Activated CD4-positive, alpha-beta T cell treated with anti-CD3 and anti-CD28 coated beads for 4 hours (primary cell): Measurements from ENCODE around the gene GRIK3.
"Not testable (repeated sequence)": the region's sequence is repeated elsewhere in the genome, so short reads cannot be mapped to it uniquely, and the experiment has no call there.

Experiments
- DNase-seq, 2 donors: peaks; one replicate each; pipeline ENCODE4 v3.0.0-alpha.2; 2020

GRIK3 gene

DNA sequence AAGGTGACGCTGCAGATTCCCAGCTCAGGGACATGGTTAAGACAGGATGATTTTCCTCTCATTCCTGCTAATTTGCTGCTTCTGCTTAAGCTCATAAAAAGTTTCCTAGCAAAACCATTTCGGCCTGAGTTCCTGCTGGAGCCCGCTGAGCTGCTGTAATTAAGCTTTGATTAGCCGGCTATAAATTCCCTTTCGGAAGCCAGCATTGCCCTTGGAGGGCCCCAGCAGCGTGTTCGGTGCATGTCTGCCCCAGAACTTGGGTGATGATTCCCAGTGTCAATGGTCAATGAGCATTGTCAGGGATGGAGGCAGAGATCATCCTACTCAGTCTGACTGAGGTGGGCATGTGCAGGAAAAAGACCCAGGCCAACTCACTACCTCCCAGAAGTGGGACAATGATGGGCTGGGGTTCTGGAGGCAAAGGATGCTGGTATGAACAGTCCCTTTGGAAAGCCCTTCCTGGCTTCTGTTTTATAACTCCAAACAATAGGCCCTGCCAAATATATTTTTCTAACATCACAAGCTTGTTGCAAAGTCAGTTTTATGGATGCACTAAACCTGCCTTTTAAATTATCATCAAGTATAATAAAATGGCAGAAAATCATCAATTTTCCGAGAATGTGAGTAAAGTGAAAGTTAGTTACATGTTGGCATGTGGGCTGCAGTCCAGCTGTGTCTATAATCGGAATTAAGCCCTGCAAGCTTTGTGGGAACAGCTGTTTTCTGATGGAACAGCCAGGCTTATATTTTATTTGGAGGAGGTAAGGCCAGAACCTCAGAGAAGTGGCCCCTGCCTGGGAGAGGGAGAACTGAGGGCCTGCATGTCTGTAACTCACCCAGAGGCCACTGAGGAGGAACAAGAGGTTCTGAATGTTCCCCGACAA is 257.1 kb downstream of the GRIK3 start:
- DNase-seq = no peak

DNA sequence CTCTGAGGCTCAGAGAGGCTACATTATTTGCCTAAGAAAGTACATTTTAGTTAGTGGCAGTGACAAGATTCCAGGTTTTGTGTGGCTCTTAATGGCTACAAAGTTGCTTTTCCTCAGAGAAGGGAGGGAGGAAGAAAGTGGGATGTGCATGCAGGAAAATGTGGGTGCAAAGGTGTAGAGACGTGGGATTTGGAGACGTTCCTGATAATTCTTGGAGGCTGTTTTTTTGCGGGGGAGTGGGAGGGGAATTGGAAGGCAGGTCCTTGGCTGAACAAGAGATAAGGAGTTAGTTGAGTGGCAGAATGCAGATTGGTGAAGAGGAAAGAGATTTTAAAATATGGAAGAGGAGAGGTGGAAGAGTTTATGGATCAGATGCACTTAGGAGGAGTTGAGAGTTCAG is 258.1 kb downstream of the GRIK3 start:
- no peak for DNase-seq

DNA sequence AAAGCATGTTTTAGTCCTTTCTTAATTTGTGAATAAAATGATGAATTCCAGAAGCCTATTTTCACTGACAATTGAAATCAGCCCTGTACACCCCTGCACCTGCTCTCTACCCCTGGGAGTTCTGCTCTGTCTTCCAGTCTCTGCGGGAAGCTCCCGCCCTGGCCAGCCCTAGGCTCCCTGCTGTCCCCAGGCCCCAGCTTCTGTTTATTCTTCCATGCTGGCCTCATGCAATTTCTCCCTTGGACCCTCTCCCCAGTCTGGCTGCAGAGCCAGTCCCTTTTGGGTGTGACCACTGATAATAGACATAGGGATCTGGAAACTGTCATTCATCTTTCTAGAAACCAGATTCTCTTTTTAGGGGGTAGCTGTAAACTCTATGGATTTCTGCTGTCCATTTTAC is 258.6 kb downstream of the GRIK3 start:
- no peak for DNase-seq

DNA sequence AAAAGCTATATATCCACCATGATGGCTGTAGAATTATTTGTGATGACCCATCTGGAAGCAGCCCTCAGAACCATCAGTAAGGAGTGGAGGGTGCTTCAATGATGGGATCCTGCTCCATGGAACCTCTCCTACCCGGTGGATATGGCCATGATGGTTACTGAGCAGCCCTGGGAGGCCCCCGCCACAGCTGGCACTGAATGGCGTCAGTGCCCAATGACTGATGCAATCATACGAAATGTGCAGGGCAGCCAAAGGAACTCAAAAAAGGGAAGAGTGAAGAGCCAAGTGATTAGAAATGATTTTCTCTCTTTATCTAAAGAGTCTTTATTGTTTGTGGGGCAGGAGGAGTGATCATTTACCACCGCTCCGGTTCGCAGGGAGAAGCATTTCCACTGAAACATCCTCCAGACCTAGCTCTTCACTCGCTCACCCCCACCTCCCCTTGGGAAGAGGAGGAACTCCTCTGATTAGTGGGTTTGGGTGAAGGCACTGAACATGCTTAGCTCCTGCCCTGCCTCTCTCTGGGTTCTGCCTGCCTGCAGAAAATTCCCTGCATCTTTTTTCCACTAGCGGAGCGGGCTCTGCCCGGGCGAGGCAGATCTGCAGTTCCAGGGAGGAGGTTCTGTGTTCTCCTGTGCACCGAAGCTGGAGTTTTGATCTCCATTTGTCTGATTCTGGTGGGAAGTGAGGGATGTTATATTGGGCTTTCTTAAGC is 260.3 kb downstream of the GRIK3 start:
- no peak for DNase-seq

DNA sequence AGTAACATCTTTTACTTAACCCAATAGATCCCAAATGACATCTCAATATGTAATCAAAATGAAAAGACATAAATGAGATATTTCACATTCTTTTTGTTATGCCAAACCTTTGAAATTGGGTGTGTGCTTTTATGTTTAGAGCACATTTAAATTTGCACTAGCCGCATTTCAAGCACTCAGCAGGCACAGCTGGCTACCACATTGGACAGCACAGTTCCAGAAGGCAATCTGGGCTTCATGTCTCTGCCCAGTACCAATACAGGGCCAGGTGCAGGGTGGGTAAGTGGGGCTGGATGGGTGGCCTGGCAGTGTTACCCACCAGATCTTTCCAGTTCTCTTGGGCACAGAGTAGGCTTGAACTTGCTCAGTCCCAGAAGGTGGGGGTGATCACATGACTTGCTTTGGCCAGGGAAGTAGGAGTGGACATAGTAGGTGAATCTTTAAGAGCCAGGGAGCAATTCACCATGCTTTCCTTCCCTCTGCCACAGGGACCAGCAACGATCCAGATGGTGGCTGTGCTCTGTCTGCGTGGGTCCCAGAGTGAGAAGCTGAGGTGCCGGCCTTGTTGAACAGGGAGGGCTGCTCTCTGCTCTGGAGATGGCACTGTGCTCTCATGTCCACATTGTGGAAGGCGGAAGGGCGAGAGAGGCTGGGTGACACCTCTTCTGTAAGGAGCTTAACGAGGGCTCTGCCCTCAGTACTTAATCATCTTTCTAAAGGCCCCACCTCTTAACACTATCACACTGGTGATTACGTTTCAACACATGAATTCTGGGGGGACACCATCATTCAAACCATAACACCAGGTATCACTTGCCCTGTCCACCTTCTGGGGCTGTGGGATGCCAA is 261.4 kb downstream of the GRIK3 start:
- DNase-seq = no peak

DNA sequence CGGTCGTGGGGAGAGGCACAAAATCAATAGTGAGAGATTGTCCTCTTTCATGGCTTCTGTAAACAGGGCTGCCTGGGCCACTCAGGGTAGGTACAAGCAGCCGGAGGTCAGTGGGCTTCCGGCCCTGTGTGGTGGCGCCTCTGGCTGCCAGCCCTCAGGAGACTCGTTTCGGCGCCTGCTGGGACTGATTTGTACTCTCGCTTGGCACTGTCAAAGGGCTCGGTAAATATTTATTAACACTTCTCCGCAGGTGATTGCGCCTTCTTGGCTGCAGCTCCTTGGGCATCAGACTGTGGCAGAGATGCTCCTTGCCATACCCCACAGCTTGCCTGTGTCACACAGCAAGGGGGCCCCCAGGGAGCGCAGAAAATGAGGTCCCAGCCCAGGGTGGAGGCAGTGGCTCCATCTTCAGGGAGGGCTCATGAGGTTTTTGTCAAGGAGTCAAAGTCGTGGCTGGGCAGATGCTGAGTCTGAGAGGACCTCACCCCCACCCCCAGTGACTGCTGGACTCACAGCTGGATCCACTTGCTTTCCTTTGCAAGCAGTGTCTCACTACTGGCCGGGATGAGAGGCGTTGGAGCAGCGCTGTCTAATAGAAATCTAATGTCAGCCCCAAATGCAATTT is 262.5 kb downstream of the GRIK3 start:
- DNase-seq = no peak

DNA sequence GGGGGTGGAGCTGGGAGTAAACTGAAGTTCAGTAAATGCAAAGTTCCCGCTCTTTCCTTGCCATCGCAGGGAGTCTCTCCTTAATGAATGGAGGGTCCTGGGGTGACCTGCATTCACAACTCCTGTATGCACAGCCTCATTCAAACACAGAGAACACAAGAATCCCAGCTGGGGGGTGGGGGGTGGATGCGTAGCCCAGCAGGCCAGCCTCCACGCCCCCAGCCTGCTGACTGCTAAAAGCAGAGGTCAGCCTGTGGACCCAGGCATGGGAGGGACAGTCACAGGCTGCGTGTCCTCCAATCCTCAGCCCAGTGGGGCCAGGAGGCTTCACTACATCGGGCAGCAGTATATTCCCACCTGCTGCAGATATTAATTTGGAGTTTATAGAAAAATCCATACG is 263.1 kb downstream of the GRIK3 start:
- DNase-seq = no peak

DNA sequence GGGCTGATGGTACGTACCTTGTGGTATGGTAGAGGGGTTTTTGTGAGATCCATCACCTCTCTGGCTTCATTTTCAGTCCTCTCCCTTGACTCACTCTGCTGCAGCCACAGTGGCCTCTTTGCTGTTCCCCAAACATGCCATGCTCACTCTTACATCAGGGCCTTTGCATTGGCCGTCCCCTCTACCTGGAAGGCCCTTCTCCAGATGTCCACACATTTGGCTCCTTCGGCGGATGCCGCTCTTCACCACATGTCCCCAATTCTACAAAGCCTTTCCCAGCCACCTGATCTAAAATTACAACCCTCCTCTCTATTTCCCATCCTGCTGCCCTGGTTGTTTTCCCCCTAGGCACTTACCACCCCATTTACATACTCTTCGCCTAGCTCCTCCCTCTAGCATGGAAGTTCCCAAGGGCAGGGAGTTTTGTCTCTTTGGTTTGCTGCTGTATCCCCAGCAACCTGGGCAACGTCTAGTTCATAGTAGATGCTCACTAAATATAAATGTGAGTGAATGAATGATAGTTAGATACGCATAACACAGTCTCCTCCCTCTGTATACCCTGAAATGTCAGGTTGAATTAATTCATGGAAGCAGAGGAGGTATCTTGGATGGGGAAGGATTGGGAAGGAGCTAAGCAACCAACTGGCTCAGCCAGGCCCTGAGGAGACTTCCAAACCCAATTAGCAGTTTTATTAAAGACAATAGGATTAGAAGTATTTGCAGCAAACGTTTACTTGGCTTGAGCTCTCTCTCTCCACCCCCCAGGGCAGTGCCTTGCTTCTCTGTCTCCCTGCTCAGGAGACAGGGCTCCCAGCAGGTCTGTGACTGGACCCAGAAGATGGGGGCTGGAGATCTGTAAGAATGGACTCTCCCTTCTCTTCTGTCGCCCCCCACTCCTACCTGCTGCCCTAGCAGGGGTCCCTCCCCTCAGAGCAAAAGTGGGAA is 264.2 kb downstream of the GRIK3 start:
- DNase-seq = no peak

DNA sequence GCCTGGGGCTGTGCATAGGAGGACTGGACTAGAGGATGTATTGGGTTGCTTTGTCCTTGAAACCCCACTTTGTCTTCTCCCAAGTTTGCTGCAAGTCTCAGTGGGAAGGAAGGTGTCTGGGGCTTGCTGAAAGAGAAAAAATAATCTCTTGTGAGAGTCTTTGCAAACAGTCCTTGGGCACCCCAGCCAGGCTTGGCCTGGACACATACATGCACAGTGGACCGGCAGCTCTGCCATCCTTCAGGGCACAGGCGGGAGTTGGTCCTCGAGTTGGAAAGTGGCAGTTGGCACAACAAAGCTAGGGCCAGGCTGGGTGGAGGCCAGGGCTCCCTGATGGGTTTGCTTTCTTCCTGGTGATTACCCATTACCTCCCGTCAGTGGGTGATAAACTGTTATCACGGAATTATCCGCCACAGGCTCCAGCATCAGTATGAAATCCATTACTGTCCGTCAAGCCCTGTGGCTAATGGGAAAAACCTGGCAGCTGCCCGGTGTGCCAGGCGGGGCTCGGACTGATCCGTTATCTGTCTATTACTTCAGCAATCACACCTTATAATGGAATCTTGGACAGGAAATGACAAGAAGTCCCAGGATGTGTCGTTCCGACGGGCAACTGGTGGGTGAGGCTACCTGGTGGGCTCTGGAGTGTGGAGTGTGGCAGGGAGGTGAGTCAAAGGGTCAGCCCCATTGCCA is 265.7 kb downstream of the GRIK3 start:
- DNase-seq = no peak

DNA sequence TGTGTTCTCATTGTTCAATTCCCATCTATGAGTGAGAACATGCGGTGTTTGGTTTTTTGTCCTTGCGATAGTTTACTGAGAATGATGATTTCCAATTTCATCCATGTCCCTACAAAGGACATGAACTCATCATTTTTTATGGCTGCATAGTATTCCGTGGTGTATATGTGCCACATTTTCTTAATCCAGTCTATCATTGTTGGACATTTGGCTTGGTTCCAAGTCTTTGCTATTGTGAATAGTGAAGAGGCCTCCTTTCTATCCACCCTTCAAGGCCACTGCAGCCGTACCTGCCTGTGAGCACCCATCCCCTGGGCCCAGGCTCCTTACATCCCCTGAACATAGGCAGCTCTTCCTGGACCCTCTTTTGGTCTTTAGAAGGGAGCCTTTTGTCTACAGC is 266.9 kb downstream of the GRIK3 start:
- not testable (repeated sequence) for DNase-seq

DNA sequence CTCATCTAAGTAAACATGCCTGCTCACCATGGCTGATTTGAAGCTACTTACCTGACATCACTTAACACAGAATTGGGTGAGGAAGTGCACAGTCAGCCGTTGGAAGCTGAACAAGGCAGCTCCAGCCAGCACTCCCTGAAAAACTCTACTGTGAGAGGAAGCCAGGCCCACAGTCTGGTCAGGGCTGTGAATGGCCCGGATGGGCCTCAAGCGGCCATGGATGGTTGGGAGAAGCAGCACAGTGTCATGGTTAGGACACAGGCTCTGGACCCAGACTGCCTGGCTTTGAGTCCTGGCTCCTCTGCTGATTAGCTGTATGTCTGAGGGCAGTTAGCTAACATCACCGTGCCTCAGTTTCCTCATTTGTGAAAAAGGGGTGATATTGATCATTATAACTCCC is 267.8 kb downstream of the GRIK3 start:
- no peak for DNase-seq

DNA sequence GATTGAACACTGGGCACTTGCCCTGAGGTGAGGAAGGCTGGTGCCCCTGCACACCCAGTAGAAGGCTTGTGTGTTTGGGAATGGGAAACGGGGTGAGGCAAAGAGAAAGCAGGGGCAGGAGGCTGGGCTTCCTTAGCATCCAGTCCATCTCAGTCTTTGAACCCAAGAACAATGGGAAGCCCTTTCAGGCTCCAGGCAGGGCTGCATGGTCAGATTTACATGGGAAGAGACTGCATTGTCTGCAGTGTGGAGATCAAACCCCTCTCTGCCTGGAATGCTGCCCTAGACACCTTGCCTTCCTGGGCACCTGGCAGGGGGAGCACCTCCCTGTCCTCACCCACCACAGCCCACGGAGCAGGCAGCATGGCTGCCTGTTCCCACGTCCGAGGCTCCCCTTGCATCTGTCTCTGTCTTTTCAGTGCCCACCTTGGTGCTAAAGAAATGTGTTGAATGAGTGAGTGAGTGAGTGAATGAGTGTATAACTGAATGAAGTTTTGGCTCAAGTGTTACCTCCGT is 268.5 kb downstream of the GRIK3 start:
- DNase-seq = no peak

DNA sequence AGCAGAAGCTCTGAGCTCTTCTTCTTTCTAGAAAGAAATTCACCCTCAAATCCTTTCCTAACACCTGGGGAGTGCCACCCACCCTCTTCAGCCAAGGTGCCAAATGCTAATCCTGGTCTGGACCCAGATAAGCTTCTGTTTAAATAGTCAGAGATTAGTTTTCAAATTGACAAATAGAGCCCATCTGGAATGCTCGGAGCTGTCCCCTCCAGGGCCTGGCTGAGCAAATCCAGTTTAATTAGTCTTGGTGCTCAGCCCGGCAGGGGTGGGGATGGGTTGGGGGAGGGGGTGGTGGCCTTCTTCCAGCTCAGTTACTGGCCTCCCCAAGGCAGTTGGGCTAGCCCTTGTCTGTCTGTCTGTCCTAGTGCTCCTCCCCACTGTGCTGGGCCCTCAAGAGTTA is 269.5 kb downstream of the GRIK3 start:
- no peak for DNase-seq

DNA sequence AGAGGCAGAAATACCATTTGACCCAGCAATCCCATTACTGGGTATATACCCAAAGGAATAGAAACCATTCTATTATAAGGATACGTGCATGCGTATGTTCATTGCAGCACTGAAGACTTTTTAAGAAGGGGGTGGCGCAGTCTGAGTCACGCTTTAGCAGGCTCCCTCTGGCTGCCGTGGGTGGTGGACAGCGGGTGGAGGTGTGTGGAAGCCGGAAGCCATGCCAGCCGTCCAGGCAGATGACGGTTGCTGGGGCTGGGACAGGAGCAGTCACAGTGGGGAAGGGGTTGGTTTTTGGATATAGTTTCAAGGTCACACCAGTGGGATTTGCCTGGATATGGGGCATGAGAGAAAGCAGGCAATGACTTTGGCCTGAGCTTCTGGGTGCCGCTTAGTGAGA is 270.5 kb downstream of the GRIK3 start:
- no peak for DNase-seq

DNA sequence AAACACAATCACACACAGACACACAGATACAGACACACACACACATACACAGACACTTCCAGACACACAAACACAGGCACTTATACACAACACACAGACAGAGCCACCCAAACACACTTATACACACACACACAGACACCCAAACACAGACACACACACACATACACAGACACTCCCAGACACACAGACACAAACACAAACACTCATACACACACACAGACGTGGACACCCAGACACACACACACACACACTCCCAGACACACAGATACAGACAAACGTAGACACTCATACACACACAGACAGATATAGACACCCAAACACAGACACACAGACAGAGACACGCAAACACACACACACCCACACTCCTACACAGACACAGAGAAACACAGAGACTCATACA is 272.1 kb downstream of the GRIK3 start:
- no peak for DNase-seq

DNA sequence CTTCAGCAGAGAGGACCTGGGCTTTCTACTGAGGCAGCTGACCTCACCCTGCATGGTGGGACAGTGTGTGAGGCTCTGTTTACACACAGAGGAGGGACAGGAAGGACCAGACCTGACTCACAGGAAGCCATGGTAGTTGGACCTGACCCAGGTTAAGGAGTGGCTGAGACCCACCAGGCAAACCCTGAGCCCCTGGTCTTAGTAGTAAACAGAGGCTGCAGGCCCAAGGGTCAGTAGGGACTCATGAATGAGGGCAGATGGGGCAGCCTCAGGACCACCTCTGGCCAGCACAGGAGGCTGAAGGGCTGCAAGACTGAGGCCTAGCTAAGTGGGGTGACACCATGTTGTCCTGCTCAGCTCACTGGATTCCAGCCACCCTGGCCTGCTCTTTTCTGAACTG is 273.2 kb downstream of the GRIK3 start:
- DNase-seq = no peak

DNA sequence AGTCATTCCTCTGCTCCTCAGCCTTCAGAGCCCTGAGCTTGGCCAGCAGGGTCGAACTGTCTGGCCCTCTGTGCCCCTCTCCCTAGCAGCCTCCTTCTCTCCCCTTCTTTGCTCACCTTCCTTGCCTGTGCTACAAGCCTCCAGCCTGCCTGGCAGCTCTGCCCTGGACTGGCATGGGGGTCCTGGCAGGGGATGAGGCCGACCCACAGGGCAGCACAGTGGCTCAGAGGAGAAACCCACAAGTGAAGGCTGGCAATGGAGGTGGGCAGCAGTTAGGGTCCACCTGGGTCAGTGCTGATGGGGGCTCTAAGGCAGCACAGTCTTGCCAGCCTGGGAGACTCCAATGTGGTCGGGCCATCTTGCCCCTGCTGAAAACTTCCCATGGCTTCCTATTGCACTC is 274.2 kb downstream of the GRIK3 start:
- DNase-seq = no peak

DNA sequence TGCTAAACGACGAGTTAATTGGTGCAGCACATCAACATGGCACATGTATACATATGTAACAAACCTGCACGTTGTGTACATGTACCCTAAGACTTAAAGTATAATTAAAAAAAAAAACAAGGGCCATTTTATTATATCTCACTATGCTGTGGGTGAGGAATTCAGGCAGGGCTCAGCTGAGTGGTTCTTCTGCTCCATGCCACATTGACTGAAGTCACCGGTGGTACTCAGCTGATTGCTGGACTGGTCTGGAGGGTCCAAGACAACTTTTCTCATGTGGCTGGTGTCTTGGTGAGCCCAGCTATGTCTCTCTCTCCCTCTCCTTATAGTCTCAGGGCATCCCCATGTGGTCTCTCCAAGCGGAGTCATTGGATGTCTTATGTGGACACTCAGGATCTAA is 275.0 kb downstream of the GRIK3 start:
- DNase-seq = no peak

DNA sequence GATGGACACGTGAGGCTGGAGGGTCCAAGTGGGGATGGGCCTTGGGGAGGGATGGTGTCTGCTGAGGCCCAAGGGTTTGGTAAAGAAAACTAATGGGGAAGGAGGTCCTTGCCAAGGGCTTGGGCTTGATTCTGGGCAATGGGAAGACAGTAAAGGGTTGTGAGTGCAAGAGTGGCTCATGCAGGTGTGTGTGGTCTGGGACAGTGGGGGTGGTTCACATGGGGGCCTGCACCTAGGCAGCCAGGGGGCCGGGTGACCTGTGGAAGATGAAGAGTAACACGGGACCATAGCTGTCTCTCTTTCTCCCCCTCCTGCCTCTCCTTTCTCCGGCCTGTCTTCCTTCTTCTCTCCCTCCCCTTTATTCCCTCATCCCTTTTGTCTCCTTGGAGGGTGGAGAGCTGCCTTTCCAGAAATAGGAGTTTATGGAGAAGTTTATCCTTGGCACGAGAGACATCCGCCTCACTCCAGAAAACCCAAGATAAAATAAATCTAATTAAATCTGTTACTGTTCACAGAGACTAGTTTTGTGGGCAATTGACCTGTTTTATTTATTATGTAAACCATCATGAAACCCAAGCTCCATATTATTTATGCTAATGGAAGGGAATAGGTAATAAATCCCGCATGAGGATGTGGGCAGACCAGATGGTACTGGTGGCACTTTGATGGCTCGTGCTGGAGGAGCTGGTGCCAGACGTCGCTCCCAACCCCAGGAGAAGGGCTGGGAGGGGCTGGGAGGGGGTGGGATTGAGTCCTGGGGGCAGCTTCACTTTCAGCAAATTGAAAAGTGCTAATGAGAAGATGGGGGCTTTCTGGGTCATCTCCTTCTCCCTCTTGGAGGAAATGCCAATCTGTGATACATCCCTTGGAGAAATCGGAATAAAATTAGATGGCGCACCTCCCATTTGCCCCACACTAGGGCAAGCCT is 278.7 kb downstream of the GRIK3 start:
- no peak for DNase-seq

DNA sequence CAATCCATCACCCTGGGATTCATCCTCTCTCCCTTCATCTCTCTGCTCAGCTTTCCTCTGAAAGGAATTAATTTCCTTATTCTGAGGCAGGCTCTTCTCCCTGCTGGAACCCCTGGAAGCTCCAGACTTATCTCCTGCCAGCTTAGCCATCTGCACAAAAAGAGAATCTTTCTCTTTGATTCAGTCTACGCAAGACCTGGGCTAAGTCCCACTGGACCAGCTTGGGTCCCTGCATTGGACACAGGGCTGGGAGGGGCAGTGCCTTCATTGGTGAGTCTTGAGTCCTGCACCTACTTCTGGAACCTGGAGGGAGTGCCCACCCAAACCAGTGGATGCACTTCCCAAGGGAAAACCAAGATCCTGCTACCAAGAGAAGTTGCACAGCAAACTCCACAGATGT is 279.9 kb downstream of the GRIK3 start:
- no peak for DNase-seq
